Activated CD8-positive, alpha-beta T cell treated with anti-CD3 and anti-CD28 coated beads, Interleukin-2, amount 10 ng/mL, durations not matched to agents 7 days and 5 days (primary cell): Measurements from ENCODE around the gene KCNK7. TPM values are rescaled to one million over a fixed set of nuclear protein-coding genes. Genes with fewer than 3 reads are reported as not detected.
A peak's percentile ranks its signal among the peaks of the same experiment; 100 is the strongest.
"Not testable (repeated sequence)": the region's sequence is repeated elsewhere in the genome, so short reads cannot be mapped to it uniquely, and the experiment has no call there.

Experiments used
- ATAC-seq: fragments of 150-1000 bp; cut with Tn5 transposase; one replicate; pipeline ENCODE4 v1.10.0; 2021; ENCODE audit warnings: moderate library complexity
- CTCF ChIA-PET: fragments of 350-600 bp; sonication (Branson Sonifier 250); formaldehyde crosslinking; loops from one replicate; lab custom pipeline; 2021; ENCODE audit warnings: antibody characterized with exemption; lab: Charles Lee
- POLR2A ChIA-PET: fragments of 350-600 bp; sonication (Branson Sonifier 250); formaldehyde crosslinking; loops from one replicate; lab custom pipeline; 2021; ENCODE audit warnings: antibody characterized with exemption; lab: Charles Lee
- DNase-seq: peaks from one replicate; pipeline ENCODE4 v3.0.0-alpha.2; 2020
- H3K27ac Mint-ChIP-seq: one replicate; pipeline ENCODE4 v1.8.0; 2021; ENCODE audit warnings: mild to moderate bottlenecking, mixed read lengths
- H3K27me3 Mint-ChIP-seq: one replicate; pipeline ENCODE4 v1.8.0; 2021; ENCODE audit warnings: low read depth, mixed read lengths
- H3K36me3 Mint-ChIP-seq: one replicate; pipeline ENCODE4 v1.8.0; 2021; ENCODE audit warnings: low read depth, mixed read lengths
- H3K4me1 Mint-ChIP-seq: one replicate; pipeline ENCODE4 v1.8.0; 2021; ENCODE audit warnings: low read depth, mixed read lengths
- H3K4me3 Mint-ChIP-seq: one replicate; pipeline ENCODE4 v1.8.0; 2021; ENCODE audit warnings: mild to moderate bottlenecking, mixed read lengths
- H3K9me3 Mint-ChIP-seq: one replicate; pipeline ENCODE4 v1.8.0; 2022; ENCODE audit warnings: mixed read lengths; ENCODE audit not compliant: insufficient read depth
- total RNA-seq, 2 experiments: library from RNA; stranded (reverse); gene quantifications; one replicate each; pipeline ENCODE4 v1.2.3, GENCODE V29; 2021

KCNK7 gene, protein sequence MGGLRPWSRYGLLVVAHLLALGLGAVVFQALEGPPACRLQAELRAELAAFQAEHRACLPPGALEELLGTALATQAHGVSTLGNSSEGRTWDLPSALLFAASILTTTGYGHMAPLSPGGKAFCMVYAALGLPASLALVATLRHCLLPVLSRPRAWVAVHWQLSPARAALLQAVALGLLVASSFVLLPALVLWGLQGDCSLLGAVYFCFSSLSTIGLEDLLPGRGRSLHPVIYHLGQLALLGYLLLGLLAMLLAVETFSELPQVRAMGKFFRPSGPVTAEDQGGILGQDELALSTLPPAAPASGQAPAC
- under 1 TPM; 0.95 to 0.99 TPM for total RNA-seq

GRCh38 chr11:65595543-65596281 is at the start of gene KCNK7:
KCNK7 (minus strand) TSS chr11:65595800; CDS start chr11:65595772, 28 bp downstream.
- DNase-seq (no peak), ATAC-seq (no peak)
- Mint-ChIP-seq H3K9me3 (no peaks in the 10 kb centered on the region), H3K27me3 (no peaks in the 10 kb centered on the region), H3K36me3 (peaks cover 15% of the 10 kb centered on the region), H3K27ac (peak within 1 kb of the TSS; percentile 53), H3K4me3 (no peak within 1 kb of the TSS), H3K4me1 (peaks cover 10% of the 10 kb centered on the region)
- ChIA-PET CTCF (interaction anchor here (1.3 to 12.3 kb wide), 6 partner anchors 13 to 52 kb away, joined by 3 to 172 read pairs (median 20); partner anchors contain the start of gene EHBP1L1), POLR2A (interaction anchor here (0.8 to 0.9 kb wide), 2 partner anchors 19 to 46 kb away, joined by 3 read pairs; partner anchors contain the start of gene PCNX3)

DNA sequence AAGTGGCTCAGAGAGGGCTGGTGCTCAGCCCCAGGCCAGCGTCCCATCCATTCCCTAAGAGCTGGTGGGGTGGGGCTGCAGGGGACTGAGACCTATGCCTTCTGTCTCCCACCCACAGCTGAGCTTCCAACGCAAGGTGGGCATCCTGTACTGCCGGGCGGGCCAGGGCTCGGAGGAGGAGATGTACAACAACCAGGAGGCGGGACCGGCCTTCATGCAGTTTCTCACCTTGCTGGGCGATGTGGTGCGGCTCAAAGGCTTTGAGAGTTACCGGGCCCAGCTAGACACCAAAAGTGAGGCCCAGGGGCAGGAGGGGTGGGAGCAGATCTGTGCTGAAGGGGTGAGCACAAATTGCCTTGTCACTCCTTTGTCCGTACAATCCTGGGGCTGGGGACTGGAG is 49.2 kb upstream of the KCNK7 start:
- CTCF ChIA-PET: interaction anchor here (1.5 kb wide), 1 partner anchor 19 kb away, joined by 3 read pairs; no protein-coding TSS in a partner anchor
- no peak overlapping the region for H3K27ac Mint-ChIP-seq
- H3K36me3 Mint-ChIP-seq: peaks cover 70% of the 10 kb centered on the region
- ATAC-seq: no peak
- peaks cover 42% of the 10 kb centered on the region for H3K4me1 Mint-ChIP-seq
- POLR2A ChIA-PET: interaction anchor here (0.7 to 1.2 kb wide), 2 partner anchors 9 to 79 kb away, joined by 3 read pairs; no protein-coding TSS in a partner anchor
- H3K9me3 Mint-ChIP-seq: no peaks in the 10 kb centered on the region
- no peak for DNase-seq
- no peaks in the 10 kb centered on the region for H3K27me3 Mint-ChIP-seq
- H3K4me3 Mint-ChIP-seq: no peak overlapping the region

DNA sequence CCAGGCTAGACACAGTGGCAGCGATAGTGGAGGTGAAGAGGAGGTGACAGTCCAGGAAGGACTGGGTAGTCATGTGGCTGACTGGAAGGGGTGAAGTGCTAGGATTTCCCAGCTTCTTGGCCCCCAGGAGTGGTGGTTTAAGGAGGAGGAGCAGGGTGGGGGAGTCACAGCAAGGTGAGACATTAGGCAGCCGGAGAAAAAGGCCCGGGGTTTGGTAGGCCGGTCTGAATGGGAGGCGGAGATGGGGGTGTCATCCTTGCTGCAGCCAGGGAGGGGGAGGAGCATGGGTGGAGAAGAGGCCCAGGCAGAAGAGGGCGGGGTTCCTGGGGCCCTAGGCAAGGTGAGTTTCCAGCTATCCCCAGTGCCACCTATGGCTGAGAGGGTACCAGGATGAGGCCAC is 48.4 kb upstream of the KCNK7 start:
- POLR2A ChIA-PET: interaction anchor here (0.6 to 2.5 kb wide), 4 partner anchors 8 to 15 kb away, joined by 3 to 16 read pairs (median 3); no protein-coding TSS in a partner anchor
- Mint-ChIP-seq H3K4me3 (no peak overlapping the region), H3K27me3 (no peaks in the 10 kb centered on the region), H3K27ac (peak overlapping the region; percentile 78), H3K4me1 (peaks cover 48% of the 10 kb centered on the region), H3K9me3 (no peaks in the 10 kb centered on the region), H3K36me3 (peaks cover 69% of the 10 kb centered on the region)
- DNase-seq (peak; percentile 38), ATAC-seq (no peak)
- CTCF ChIA-PET: interaction anchor here (0.7 kb wide), 1 partner anchor 136 kb away, joined by 4 read pairs; no protein-coding TSS in a partner anchor

- Mint-ChIP-seq H3K4me3 (peak overlapping the region; percentile 98), H3K36me3 (peaks cover 72% of the 10 kb centered on the region), H3K27ac (peak overlapping the region; percentile 90), H3K9me3 (no peaks in the 10 kb centered on the region), H3K27me3 (no peaks in the 10 kb centered on the region), H3K4me1 (peaks cover 56% of the 10 kb centered on the region)
- DNase-seq: peak; percentile 33
- ChIA-PET CTCF (interaction anchor here (0.6 to 1.3 kb wide), 3 partner anchors 10 to 210 kb away, joined by 3 to 5 read pairs (median 3); partner anchors contain the start of gene ZNRD2), POLR2A (interaction anchor here (0.7 to 2.5 kb wide), 5 partner anchors 8 to 46 kb away, joined by 3 to 16 read pairs (median 3); partner anchors contain the start of gene KCNK7)
- ATAC-seq: no peak
Observed at GRCh38 chr11:65642014-65642671, 46.5 kb upstream of the KCNK7 start.

DNA sequence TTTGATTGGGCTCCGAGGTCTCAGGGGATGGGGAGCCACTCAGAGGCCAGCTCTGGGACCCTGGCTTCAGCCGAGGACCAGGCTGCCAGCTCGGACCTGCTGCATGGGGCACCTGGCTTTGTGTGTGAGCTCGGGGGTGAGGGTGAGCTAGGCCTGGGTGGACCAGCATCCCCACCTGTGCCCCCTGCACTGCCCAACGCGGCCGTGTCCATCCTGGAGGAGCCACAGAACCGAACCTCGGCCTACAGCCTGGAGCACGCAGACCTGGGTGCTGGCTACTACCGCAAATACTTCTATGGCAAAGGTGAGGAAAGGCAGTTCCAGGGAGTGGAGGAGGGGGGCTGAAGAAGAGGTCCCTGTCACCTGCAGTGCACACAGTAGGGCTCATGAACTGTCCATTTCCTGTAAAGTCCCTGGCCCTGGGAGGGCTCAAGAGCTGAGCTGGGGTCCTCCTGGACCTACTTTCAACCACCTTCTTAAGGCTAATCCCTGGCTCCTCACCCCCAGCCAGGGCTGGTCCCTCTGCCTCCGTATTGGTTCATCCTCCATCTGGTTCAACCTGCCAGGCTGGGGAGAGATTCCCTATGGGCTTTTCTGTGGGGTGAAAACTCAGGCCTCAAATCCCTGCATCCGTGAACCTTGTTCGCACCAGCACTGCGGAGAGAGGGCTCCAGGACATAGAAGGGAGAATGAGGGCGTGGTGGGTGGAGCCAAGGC is 45.9 kb upstream of the KCNK7 start:
- ChIA-PET POLR2A (interaction anchor here (1.2 to 2.5 kb wide), 7 partner anchors 8 to 141 kb away, joined by 3 to 16 read pairs (median 4); partner anchors contain the start of gene KCNK7), CTCF (interaction anchor here (1.3 kb wide), 1 partner anchor 211 kb away, joined by 3 read pairs; no protein-coding TSS in a partner anchor)
- H3K27ac Mint-ChIP-seq: peak overlapping the region; percentile 90
- no peaks in the 10 kb centered on the region for H3K27me3 Mint-ChIP-seq
- DNase-seq (peak; percentile 22), ATAC-seq (no peak)
- H3K36me3 Mint-ChIP-seq: peaks cover 77% of the 10 kb centered on the region
- H3K4me1 Mint-ChIP-seq: peaks cover 60% of the 10 kb centered on the region
- no peaks in the 10 kb centered on the region for H3K9me3 Mint-ChIP-seq
- peak overlapping the region; percentile 98 for H3K4me3 Mint-ChIP-seq

DNA sequence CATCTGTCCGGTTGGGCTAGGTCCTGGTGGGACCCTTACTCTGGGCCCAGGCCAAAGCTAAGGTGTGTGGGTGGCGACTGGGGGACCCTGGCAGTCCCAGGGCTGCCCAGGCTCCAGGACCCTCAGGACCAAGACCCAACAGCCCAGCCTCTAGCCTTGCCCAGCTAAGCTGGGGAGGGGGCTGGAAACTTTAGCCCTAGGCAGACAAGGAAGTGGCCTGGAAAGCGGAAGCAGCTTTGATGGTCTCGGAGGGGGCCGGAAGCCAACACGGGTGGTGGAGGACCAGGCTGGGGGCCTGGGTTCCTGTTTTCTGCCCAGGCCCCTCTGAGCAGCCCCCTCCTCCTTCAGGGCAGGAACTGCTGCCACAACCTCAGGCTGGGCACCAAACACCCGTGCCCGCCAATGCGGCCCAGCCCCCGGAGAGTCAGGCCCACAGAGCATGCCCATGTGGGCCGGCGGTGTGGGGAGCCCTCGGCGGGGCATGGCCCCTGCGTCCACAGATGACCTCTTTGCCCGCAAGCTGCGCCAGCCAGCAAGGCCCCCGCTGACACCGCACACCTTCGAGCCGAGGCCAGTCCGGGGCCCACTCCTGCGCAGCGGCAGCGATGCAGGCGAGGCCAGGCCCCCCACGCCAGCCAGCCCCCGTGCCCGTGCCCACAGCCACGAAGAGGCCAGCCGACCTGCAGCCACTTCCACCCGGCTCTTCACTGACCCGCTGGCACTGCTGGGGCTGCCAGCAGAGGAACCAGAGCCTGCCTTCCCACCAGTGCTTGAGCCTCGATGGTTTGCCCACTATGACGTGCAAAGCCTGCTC is 45.1 kb upstream of the KCNK7 start:
- DNase-seq (peak; percentile 62), ATAC-seq (peak; percentile 6)
- POLR2A ChIA-PET: interaction anchor here (0.6 to 3.5 kb wide), 12 partner anchors 8 to 140 kb away, joined by 3 to 50 read pairs (median 3); partner anchors contain the start of genes KCNK7, MAP3K11, PCNX3 and ZNRD2
- Mint-ChIP-seq H3K9me3 (no peaks in the 10 kb centered on the region), H3K4me3 (peak overlapping the region; percentile 98), H3K27me3 (no peaks in the 10 kb centered on the region), H3K36me3 (peaks cover 74% of the 10 kb centered on the region), H3K4me1 (peaks cover 61% of the 10 kb centered on the region), H3K27ac (peak overlapping the region; percentile 98)
- CTCF ChIA-PET: interaction anchor here (1.3 to 3.3 kb wide), 4 partner anchors 12 to 65 kb away, joined by 4 to 25 read pairs (median 11); no protein-coding TSS in a partner anchor

DNA sequence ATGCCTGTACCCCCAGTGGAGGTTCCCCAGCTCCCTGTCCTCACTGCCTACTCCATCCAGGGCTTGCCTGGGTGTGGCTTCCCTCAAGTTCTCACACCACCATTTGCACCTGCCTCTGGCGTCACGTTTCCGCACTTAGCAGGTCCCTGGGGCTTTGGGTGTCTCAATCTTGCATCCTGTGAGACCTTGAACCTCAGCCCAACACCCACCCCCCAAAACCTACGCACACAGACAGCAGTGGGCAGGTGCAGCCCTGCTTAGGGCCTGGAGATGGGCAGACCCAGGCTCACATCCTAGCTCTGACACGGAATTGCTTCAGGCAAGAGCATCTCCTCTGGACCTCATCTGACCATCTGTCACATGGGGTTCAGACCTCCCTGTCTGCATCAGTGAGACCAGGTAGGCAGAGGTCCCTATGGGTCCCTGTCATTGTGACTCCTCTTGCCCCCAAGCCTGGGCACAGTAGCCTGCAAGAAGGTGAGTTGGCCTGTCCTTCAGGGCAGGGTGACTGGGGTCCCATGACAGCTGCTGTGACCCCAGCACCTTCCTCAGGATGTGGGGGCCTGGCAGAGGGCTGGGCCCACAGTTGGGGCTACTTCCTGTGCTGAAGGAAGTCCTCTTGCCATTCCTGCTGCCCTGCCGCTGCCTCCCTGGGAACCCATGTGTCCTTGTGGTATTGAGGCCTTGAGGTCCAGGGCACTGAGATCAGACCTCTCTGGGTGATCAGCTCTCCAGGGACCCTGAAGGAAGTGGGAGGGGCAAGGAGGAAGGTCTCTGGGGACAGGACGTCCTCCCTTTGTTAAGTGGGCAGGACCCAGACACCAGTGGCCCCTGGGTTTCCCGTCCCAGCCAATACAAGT is 44.3 kb upstream of the KCNK7 start:
- H3K4me1 Mint-ChIP-seq: peaks cover 65% of the 10 kb centered on the region
- peak; percentile 88 for DNase-seq
- ChIA-PET CTCF (interaction anchor here (1.1 to 3.3 kb wide), 9 partner anchors 9 to 244 kb away, joined by 4 to 25 read pairs (median 5); partner anchors contain the start of genes MAP3K11, PCNX3 and RELA), POLR2A (interaction anchor here (0.6 to 3.5 kb wide), 17 partner anchors 9 to 218 kb away, joined by 3 to 50 read pairs (median 6); partner anchors contain the start of genes KAT5, MAP3K11, NEAT1 and PCNX3)
- peak overlapping the region; percentile 98 for H3K4me3 Mint-ChIP-seq
- no peaks in the 10 kb centered on the region for H3K9me3 Mint-ChIP-seq
- H3K27ac Mint-ChIP-seq: peak overlapping the region; percentile 98
- no peaks in the 10 kb centered on the region for H3K27me3 Mint-ChIP-seq
- peak; percentile 39 for ATAC-seq
- peaks cover 72% of the 10 kb centered on the region for H3K36me3 Mint-ChIP-seq

DNA sequence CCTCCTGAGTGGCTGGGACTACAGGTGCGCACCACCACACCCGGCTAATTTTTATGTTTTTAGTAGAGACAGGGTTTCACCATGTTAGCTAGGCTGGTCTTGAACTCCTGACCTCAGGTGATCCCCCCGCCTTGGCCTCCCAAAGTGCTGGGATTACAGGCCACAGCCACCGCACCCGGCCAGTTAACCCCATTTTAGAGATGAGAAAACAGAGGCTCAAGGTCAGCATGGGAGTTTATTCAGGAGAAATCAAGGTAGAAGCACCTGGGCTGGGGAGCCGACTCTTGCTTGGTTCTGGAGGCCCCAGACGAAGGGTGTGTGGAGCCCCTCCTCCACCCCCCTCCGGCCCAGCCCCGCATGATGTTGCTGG is 43.6 kb upstream of the KCNK7 start:
- DNase-seq, H3K9me3 Mint-ChIP-seq, ATAC-seq, H3K27me3 Mint-ChIP-seq: not testable (repeated sequence)
- peaks cover 67% of the 10 kb centered on the region for H3K4me1 Mint-ChIP-seq
- H3K27ac Mint-ChIP-seq: peak overlapping the region; percentile 98
- peaks cover 72% of the 10 kb centered on the region for H3K36me3 Mint-ChIP-seq
- peak overlapping the region; percentile 98 for H3K4me3 Mint-ChIP-seq
- CTCF ChIA-PET: interaction anchor here (0.9 to 3.3 kb wide), 13 partner anchors 9 to 245 kb away, joined by 3 to 25 read pairs (median 5); partner anchors contain the start of genes MAP3K11, MUS81, PCNX3 and RELA
- POLR2A ChIA-PET: interaction anchor here (0.6 to 3.5 kb wide), 16 partner anchors 10 to 218 kb away, joined by 3 to 50 read pairs (median 6); partner anchors contain the start of genes KAT5, MAP3K11, NEAT1 and PCNX3
